HCT116 (cell line): ENCODE measurements around the gene IGFBP4.

Source experiments
- CEBPB ChIP-seq: IDR thresholded peaks from 2 replicates; pipeline ENCODE4 v1.6.1; 2012; ENCODE audit warnings: low read depth
- POLR2AphosphoS5 ChIP-seq: IDR thresholded peaks from 2 replicates; pipeline ENCODE4 v1.6.1; 2011; ENCODE audit warnings: mild to moderate bottlenecking, low read depth, low read length, moderate library complexity
- TCF7L2 ChIP-seq: IDR thresholded peaks from 2 replicates; pipeline ENCODE4 v1.7.0; 2011; ENCODE audit warnings: borderline replicate concordance, inconsistent platforms; ENCODE audit not compliant: insufficient read depth, insufficient read length; ENCODE audit errors: extremely low read depth

- TF ChIP-seq TCF7L2: no peak
- no peak for TF ChIP-seq POLR2AphosphoS5
- TF ChIP-seq CEBPB: no peak
Observed at GRCh38 chr17:40502716-40503115, 59.5 kb downstream of the IGFBP4 start.
